Liver (tissue), 9 donors: ENCODE results near the gene CBFA2T3. TPM values are rescaled to one million over a fixed set of nuclear protein-coding genes. Genes with fewer than 3 reads are reported as not detected.

Source experiments
- DNase-seq: peaks from one replicate; pipeline ENCODE4 v3.0.0-alpha.2; 2017; ENCODE audit warnings: low spot score
- H3K27ac ChIP-seq, 2 donors: one replicate each; pipeline ENCODE4 v1.7.0; 2013; ENCODE audit warnings: inconsistent platforms in 2 of 2, low read length in 2 of 2, control low read depth in 1 of 2, low read depth in 1 of 2, mild to moderate bottlenecking in 1 of 2
- H3K27me3 ChIP-seq, 4 donors: one replicate each; pipeline versions ENCODE4 v1.6.1 to v1.7.0; 2013; ENCODE audit warnings: low read length in 3 of 4, inconsistent platforms in 1 of 4, mild to moderate bottlenecking in 1 of 4, moderate library complexity in 1 of 4; ENCODE audit not compliant: control insufficient read depth in 4 of 4, insufficient read depth in 4 of 4
- H3K36me3 ChIP-seq, 4 donors: one replicate each; pipeline versions ENCODE4 v1.6.1 to v1.7.0; 2013; ENCODE audit warnings: low read length in 3 of 4, mild to moderate bottlenecking in 3 of 4, low read depth in 1 of 4, moderate library complexity in 1 of 4; ENCODE audit not compliant: control insufficient read depth in 4 of 4, insufficient read depth in 3 of 4
- H3K4me1 ChIP-seq, 4 donors: one replicate each; pipeline versions ENCODE4 v1.6.1 to v1.7.0; 2013; ENCODE audit warnings: low read length in 3 of 4, mild to moderate bottlenecking in 3 of 4, moderate library complexity in 1 of 4; ENCODE audit not compliant: control insufficient read depth in 4 of 4, insufficient read depth in 4 of 4
- H3K4me3 ChIP-seq, 3 donors: one replicate each; pipeline versions ENCODE4 v1.6.1 to v1.7.0; 2013; ENCODE audit warnings: low read length in 3 of 3, control low read depth in 1 of 3, low read depth in 1 of 3, mild to moderate bottlenecking in 1 of 3
- H3K9ac ChIP-seq, 2 donors: one replicate each; pipeline ENCODE4 v1.7.0; 2013; ENCODE audit warnings: low read length in 2 of 2, mild to moderate bottlenecking in 2 of 2, moderate library complexity in 2 of 2, control low read depth in 1 of 2, low read depth in 1 of 2
- H3K9me3 ChIP-seq, 4 donors: one replicate each; pipeline versions ENCODE4 v1.6.1 to v1.7.0; 2013; ENCODE audit warnings: low read length in 3 of 4; ENCODE audit not compliant: control insufficient read depth in 4 of 4
- EGR1 ChIP-seq, 2 donors: IDR thresholded peaks; 2 replicates each; pipeline ENCODE4 v1.6.1; 2016 to 2018; ENCODE audit warnings: antibody characterized with exemption in 2 of 2, low read depth in 2 of 2
- FOXA1 ChIP-seq: IDR thresholded peaks from 2 replicates; pipeline ENCODE4 v1.6.1; 2016; ENCODE audit warnings: antibody characterized with exemption
- FOXA2 ChIP-seq: IDR thresholded peaks from 2 replicates; pipeline ENCODE4 v1.6.1; 2016; ENCODE audit warnings: antibody characterized with exemption
- GABPA ChIP-seq, 2 donors: IDR thresholded peaks in 1 of 2; conservative IDR thresholded peaks in 1 of 2; 2 replicates each; pipeline ENCODE4 v1.6.1; 2016; ENCODE audit warnings: antibody characterized with exemption in 2 of 2, mild to moderate bottlenecking in 1 of 2, moderate library complexity in 1 of 2
- HNF4A ChIP-seq, 2 donors: conservative IDR thresholded peaks; 2 replicates each; pipeline ENCODE4 v1.6.1; 2016; ENCODE audit warnings: antibody characterized with exemption in 2 of 2, mild to moderate bottlenecking in 2 of 2
- HNF4G ChIP-seq: IDR thresholded peaks from 2 replicates; pipeline ENCODE4 v1.6.1; 2016; ENCODE audit warnings: antibody characterized with exemption
- JUND ChIP-seq, 2 donors: IDR thresholded peaks; 2 replicates each; pipeline ENCODE4 v1.6.1; 2016; ENCODE audit warnings: antibody characterized with exemption in 2 of 2
- NR2F2 ChIP-seq: IDR thresholded peaks from 2 replicates; pipeline ENCODE4 v1.6.1; 2016; ENCODE audit warnings: antibody characterized with exemption
- RAD21 ChIP-seq, 2 donors: IDR thresholded peaks; 2 replicates each; pipeline ENCODE4 v1.6.1; 2016; ENCODE audit warnings: antibody characterized with exemption in 2 of 2, mild to moderate bottlenecking in 2 of 2
- RXRA ChIP-seq, 2 donors: IDR thresholded peaks; 2 replicates each; pipeline ENCODE4 v1.6.1; 2017 to 2018; ENCODE audit warnings: antibody characterized with exemption in 2 of 2, mild to moderate bottlenecking in 1 of 2
- SP1 ChIP-seq: IDR thresholded peaks from 2 replicates; pipeline ENCODE4 v1.6.1; 2018; ENCODE audit warnings: antibody characterized with exemption, mild to moderate bottlenecking
- TAF1 ChIP-seq: conservative IDR thresholded peaks from 2 replicates; pipeline ENCODE4 v1.6.1; 2016; ENCODE audit warnings: antibody characterized with exemption, mild to moderate bottlenecking
- YY1 ChIP-seq: IDR thresholded peaks from 2 replicates; pipeline ENCODE4 v1.6.1; 2016; ENCODE audit warnings: antibody characterized with exemption, mild to moderate bottlenecking
- WGBS: extraction: QIAGEN DNeasy Blood & Tissue Kit; methylation state at CpG from one replicate; pipeline ENCODE4 v1.1.7; 2013; 5-methylcytosine and 5-hydroxymethylcytosine counted together
- polyA plus RNA-seq, 2 donors: library from polyadenylated mRNA; stranded (reverse) in 1 of 2; unstranded in 1 of 2; fragments of 200-250 nt in 1 of 2; fragments of >200 nt in 1 of 2; fragmentation: Nextera tagmentation in 1 of 2; extraction: Ambion mirVana in 1 of 2; gene quantifications; one replicate each; pipeline versions ENCODE4 v1.2.1 to v1.2.3, GENCODE V29; 2013 to 2015
- total RNA-seq, 2 donors: library from RNA; depleted of rRNA; stranded (reverse); fragments of >200 nt; gene quantifications; one replicate each; pipeline ENCODE4 v1.2.3, GENCODE V29; 2014
- TF ChIP-seq, protein P1 (sequence below): fragments of 150-350 bp; IDR thresholded peaks from 2 replicates; pipeline ENCODE4 v1.5.1; 2017; ENCODE audit warnings: improper control_type of control experiment, low read depth, low read length; ENCODE audit not compliant: missing input control
- TF ChIP-seq, protein P2 (sequence below): IDR thresholded peaks from 2 replicates; pipeline ENCODE4 v1.6.1; 2016; ENCODE audit warnings: antibody characterized with exemption
- TF ChIP-seq, protein P3 (sequence below): IDR thresholded peaks from 2 replicates; pipeline ENCODE4 v1.6.1; 2016; ENCODE audit warnings: antibody characterized with exemption, mild to moderate bottlenecking
- TF ChIP-seq, protein P4 (sequence below): IDR thresholded peaks from 2 replicates; pipeline ENCODE4 v1.6.1; 2016; ENCODE audit warnings: antibody characterized with exemption
- TF ChIP-seq, protein P5 (sequence below): IDR thresholded peaks from 2 replicates; pipeline ENCODE4 v1.6.1; 2016; ENCODE audit warnings: antibody characterized with exemption
- donor health status: healthy.
- donor health status: healthy.
- donor health status: healthy.
- donor health status: healthy.
- donor health status: healthy.

Gene CBFA2T3
- total and polyA plus RNA-seq, 4 donors, result 1.4 to 4.5 (median 3.1) TPM

DNA sequence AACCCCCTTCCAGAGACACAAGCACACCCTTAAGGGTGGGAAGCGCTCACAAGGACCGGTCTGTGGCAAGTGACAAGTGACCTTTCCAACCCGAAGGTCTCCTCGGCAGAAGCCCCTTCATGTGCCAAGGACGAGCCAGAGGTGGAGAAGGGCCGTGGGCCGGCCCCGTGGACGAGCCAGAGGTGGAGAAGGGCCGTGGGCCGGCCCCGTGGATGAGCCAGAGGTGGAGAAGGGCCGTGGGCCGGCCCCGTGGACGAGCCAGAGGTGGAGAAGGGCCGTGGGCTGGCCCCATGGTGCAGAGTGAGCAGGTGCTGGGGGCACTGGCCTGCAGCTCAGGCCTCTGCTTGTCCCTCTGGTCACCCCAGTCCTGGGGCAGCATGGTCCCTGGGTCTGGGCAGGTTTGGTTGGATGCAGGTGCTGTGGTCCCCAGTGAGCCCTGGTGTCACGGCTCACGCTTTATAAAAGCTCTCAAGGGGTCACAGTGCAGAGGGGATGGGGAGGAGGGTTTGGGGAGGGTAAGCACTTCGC lies 45.6 kb downstream of the CBFA2T3 start:
- no peak overlapping the region for H3K9ac ChIP-seq
- peaks cover 2 to 19% (median 9%) of the 10 kb centered on the region in 4 donors for H3K4me1 ChIP-seq
- no peaks in the 10 kb centered on the region for H3K36me3 ChIP-seq
- no peaks in the 10 kb centered on the region for H3K9me3 ChIP-seq
- H3K27ac ChIP-seq, result no peak overlapping the region
- TF ChIP-seq JUND (IDR thresholded peaks at IDR 0.05), result no peak
- TF ChIP-seq HNF4A (conservative IDR thresholded peaks at IDR 0.05), result no peak
- no peak for TF ChIP-seq HNF4G
- no peak for TF ChIP-seq NR2F2
- no peak for TF ChIP-seq YY1
- no peak for TF ChIP-seq EGR1 (IDR thresholded peaks at IDR 0.05; ENCODE audit: low read depth in 2 of 2)
- TF ChIP-seq TAF1, result no peak
- no peak for TF ChIP-seq GABPA (IDR thresholded peaks at IDR 0.05 in 1 of 2, conservative IDR thresholded peaks at IDR 0.05 in 1 of 2)
- no peak for TF ChIP-seq RAD21 (IDR thresholded peaks at IDR 0.05)
- no peak for TF ChIP-seq RXRA (IDR thresholded peaks at IDR 0.05)
- no peak for TF ChIP-seq FOXA1
- TF ChIP-seq, protein P1, sequence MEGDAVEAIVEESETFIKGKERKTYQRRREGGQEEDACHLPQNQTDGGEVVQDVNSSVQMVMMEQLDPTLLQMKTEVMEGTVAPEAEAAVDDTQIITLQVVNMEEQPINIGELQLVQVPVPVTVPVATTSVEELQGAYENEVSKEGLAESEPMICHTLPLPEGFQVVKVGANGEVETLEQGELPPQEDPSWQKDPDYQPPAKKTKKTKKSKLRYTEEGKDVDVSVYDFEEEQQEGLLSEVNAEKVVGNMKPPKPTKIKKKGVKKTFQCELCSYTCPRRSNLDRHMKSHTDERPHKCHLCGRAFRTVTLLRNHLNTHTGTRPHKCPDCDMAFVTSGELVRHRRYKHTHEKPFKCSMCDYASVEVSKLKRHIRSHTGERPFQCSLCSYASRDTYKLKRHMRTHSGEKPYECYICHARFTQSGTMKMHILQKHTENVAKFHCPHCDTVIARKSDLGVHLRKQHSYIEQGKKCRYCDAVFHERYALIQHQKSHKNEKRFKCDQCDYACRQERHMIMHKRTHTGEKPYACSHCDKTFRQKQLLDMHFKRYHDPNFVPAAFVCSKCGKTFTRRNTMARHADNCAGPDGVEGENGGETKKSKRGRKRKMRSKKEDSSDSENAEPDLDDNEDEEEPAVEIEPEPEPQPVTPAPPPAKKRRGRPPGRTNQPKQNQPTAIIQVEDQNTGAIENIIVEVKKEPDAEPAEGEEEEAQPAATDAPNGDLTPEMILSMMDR, result no peak
- TF ChIP-seq, protein P2, sequence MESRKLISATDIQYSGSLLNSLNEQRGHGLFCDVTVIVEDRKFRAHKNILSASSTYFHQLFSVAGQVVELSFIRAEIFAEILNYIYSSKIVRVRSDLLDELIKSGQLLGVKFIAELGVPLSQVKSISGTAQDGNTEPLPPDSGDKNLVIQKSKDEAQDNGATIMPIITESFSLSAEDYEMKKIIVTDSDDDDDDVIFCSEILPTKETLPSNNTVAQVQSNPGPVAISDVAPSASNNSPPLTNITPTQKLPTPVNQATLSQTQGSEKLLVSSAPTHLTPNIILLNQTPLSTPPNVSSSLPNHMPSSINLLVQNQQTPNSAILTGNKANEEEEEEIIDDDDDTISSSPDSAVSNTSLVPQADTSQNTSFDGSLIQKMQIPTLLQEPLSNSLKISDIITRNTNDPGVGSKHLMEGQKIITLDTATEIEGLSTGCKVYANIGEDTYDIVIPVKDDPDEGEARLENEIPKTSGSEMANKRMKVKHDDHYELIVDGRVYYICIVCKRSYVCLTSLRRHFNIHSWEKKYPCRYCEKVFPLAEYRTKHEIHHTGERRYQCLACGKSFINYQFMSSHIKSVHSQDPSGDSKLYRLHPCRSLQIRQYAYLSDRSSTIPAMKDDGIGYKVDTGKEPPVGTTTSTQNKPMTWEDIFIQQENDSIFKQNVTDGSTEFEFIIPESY, result no peak
- TF ChIP-seq, protein P3, sequence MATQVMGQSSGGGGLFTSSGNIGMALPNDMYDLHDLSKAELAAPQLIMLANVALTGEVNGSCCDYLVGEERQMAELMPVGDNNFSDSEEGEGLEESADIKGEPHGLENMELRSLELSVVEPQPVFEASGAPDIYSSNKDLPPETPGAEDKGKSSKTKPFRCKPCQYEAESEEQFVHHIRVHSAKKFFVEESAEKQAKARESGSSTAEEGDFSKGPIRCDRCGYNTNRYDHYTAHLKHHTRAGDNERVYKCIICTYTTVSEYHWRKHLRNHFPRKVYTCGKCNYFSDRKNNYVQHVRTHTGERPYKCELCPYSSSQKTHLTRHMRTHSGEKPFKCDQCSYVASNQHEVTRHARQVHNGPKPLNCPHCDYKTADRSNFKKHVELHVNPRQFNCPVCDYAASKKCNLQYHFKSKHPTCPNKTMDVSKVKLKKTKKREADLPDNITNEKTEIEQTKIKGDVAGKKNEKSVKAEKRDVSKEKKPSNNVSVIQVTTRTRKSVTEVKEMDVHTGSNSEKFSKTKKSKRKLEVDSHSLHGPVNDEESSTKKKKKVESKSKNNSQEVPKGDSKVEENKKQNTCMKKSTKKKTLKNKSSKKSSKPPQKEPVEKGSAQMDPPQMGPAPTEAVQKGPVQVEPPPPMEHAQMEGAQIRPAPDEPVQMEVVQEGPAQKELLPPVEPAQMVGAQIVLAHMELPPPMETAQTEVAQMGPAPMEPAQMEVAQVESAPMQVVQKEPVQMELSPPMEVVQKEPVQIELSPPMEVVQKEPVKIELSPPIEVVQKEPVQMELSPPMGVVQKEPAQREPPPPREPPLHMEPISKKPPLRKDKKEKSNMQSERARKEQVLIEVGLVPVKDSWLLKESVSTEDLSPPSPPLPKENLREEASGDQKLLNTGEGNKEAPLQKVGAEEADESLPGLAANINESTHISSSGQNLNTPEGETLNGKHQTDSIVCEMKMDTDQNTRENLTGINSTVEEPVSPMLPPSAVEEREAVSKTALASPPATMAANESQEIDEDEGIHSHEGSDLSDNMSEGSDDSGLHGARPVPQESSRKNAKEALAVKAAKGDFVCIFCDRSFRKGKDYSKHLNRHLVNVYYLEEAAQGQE, result no peak
- TF ChIP-seq, protein P4, sequence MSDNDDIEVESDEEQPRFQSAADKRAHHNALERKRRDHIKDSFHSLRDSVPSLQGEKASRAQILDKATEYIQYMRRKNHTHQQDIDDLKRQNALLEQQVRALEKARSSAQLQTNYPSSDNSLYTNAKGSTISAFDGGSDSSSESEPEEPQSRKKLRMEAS, result no peak
- TF ChIP-seq SP1, result no peak
- TF ChIP-seq FOXA2, result no peak
- TF ChIP-seq, protein P5, sequence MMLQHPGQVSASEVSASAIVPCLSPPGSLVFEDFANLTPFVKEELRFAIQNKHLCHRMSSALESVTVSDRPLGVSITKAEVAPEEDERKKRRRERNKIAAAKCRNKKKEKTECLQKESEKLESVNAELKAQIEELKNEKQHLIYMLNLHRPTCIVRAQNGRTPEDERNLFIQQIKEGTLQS, result no peak
- H3K4me3 ChIP-seq, result no peak overlapping the region
- 91% methylated on average over 20 of the region's 20 CpGs for WGBS
- no peak for DNase-seq
- no peaks in the 10 kb centered on the region for H3K27me3 ChIP-seq
